ENCODE results near the gene MRGPRG.
"Not testable (repeated sequence)": the region's sequence is repeated elsewhere in the genome, so short reads cannot be mapped to it uniquely, and the experiment has no call there.

The MRGPRG gene

DNA sequence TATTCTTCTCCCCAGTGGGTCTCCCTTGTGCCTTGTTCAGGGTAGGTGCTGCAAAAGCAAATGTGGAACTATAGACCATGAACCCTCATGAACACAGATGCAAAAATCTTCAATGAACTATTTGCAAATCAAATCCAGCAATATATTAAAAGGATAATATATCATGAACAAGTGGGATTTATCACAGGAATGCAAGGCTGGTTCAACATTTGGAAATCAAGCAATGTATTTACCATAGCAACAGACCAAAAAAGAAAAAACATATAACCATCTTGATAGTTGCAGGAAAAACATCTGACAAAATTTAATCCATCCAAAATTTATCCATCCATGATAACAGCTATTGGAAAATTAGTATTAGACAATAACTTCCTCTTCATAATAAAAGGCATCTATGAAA is 42.1 kb downstream of the MRGPRG start:
- FAIRE-seq = no peak
- no peak for DNase-seq (ENCODE audit: low spot score)

DNA sequence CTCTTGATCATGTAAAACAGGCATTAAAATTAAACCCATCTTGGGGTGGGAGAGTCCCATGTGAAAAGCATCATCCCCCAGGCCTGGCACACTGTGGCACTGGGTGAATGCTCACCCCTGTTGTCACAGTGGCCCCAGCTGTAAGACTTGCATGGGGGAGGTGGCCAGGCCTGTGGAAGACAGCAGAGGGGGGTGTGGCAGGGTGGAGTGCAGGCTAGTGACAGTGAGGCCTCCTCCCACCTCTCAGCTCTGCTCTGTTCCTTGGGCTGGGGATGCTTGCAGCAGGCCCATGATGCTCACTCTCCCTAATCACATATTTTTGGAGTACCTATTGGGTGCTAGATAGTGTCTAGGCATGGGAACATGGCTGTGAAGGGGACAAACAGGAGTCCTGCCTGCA is 43.4 kb downstream of the MRGPRG start:
- FAIRE-seq (no peak), DNase-seq (ENCODE audit: low spot score) (no peak)

DNA sequence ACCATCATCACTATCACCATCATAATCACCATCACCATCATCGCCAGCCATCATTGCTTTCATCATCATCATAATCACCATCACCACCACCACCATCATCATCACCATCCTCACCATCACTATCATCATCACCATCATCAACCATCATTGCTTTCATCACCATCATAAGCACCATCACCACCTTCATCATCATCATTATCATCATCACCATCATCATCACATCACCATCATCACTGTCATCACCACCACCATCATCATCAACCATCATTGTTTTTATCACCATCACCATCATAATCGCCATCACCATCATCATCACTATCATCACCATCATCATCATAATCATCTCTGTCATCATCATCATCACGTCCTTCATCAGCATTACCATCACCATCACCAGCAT is 44.2 kb downstream of the MRGPRG start:
- DNase-seq (ENCODE audit: low spot score) = no peak
- no peak for FAIRE-seq

DNA sequence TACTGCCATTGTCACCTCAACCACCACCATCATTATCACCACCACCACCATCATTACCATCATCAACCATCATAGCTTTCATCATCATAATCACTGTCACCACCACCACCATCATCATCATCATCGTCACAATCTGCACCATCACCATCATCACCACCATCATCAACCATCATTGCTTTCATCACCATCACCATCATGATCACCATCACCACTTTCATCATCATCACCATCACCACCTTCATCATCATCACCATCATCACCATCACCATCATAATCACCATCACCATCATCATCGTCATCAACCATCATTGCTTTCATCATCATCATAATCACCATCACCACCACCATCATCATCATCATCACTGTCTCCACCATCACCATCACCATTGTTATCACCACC is 44.8 kb downstream of the MRGPRG start:
- FAIRE-seq (no peak), DNase-seq (ENCODE audit: low spot score) (no peak)

DNA sequence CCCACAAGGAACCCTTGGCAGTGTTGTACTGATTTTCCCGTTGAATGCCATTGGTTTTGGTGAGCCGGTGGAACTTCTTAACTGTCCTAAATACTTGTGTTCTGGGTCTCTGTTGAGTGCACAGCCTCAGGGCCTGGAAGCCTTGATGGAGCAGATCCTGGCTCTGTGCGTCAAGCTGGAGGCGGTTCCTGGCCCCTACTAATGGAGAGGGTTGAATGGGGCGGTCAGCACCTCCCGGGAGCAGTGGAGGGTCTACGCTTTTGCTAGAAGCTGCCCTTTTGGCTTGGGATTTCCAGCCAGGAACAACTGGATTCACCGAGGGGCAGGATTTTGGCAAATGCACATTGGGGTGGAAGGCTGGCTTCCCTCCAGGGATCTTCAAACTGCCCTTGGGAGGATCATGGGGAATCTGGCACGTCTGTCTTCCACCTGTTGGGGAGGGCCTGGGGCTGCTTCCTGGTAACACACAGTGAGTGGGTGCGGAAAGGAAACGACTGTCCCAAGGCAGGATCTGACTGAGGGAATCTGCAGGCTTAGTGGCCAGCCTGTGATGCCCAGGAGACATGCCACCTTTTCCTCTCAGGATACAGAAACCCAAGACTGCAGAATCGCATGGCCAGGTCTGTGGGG is 46.6 kb downstream of the MRGPRG start:
- DNase-seq (ENCODE audit: low spot score) = no peak
- no peak for FAIRE-seq

DNA sequence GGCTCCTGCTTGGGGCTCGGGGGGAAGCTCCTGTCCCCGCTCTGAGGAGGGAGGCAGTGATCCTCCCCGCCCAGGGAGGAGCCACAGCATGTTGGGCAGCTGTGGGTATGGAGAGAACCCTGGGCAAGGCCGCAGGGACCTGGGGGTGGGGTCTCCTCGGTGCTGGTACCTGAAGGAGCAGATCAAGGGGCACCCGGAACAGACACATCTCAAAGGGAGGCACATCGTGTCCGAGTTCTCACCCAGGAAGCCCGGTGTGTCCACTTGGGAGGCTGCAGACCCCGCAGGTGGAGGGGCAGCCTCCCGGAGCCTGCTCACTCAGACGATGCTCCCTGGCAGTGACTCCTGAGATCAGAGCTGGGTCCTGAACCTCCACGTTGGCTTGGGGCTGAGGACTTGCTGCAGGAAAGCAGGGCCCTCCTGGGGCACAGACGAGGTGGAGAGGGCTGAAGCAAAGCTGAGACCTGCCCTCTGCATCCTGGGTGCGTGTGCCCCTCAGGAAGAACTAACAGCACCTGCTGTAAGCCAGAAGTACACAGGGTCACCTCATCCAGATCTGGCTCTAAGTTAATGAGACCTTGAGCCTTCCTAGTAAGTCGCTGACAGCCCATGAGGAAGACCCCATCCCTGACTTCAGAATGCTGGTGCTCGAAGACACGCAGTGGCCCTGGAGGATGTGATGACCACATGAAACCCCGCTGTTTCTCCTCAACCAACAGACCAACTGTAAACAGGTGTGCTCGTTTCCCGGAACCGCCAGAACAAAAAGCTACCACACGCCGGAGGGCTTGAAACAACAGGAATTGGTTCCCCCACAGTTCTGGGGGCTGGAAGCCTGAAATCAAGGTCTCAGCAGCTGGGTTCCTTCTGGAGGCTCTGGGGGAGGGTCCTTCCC is 47.6 kb downstream of the MRGPRG start:
- no peak for DNase-seq (ENCODE audit: low spot score)
- no peak for FAIRE-seq

DNA sequence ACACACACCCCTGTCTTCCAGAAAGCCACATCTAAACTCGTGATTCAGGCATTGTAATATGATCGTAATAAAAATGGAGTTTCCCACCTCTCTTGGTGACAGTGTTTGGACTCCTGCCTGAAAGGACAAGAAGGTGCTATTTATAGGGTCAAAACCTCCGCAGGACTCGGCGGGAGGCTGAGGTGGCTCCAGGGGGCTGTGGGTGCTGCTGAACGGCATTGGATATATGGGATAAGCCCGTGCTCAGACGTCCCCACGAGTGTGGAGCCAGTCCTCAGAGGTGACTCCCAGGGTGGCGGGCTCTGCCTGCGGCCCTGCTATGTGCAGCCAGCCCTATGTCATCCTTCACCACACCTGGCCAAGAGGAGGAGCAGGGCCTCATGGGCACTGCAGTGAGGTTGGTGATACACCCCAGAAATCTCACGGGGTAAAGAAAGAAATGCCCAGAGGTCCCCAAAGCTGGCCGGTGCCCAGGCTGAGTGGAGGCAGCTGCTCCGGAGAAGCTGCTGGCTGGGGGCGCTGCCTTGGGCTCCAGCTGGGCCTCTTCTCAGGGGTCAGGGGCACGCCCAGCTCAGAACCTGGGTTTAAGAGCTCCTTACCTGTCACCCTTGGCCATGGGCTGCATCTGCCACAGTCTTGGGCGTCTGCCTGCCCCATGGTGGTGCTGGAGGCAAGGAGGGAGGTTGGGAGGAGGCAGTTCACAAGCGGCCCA is 48.4 kb downstream of the MRGPRG start:
- FAIRE-seq (no peak), DNase-seq (ENCODE audit: low spot score) (peak; percentile 8)

DNA sequence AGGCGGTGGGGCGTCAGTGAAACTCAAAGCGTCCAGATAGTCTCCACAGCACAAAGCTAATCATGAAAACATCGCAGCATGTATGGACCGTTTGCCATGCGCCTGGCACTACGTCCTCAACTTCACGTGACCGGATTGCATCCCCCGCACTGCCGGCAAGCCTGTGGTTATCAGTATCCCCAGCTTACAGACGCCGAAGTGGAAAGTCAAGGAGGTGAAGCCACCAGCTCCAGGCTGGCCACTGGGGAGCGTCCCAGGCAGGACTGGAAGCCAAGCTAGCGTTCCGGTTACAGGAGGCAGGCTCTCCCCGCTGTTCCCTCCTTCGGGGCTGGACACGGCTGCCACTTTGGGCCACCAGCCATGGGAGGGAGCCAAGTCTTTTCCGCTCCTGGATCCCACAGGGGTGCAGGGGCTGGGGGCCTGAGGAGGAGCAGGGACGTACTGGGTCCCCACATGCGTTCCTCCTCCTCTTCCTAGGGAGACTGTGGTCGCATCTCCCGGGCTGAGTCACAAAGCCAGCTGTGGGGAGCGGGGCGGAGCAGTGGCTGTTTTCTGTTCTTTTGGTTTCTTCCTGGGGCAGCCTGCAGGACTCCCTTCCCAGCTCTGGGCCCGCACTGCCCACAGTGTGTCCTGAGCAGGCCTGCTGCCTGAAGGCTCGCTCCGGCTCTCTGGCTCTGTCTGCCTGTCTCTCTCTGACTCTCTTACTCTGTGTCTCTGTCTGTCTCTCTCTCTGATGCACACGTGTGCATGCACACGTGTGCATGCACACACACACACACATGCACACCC is 49.2 kb downstream of the MRGPRG start:
- FAIRE-seq (no peak), DNase-seq (ENCODE audit: low spot score) (peak; percentile 33)

DNA sequence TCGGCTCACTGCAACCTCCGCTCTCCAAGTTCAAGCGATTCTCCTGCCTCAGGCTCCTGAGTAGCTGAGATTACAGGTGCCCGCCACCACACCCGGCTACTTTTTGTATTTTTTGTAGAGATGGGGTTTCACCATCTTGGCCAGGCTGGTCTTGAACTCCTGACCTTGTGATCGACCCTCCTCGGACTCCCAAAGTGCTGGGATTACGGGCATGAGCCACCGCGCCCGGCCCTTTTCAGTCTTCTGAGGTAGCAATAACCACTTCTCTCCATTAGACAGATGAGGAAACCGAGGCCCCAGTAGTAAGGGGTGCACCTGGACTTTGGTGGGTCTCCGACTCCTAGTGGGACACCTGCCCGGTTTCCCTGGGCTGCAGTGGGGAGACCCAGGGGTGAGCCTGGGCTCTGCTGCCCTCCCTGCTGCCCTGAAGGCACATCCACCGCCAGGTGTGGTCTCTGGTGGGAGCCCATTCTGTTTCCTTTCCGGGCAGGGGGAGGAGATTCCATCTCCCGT is 49.8 kb downstream of the MRGPRG start:
- DNase-seq (ENCODE audit: low spot score); FAIRE-seq: not testable (repeated sequence)

All from RCC 7860 (cell line).